Heart left ventricle (tissue), 13 donors: Measurements from ENCODE around the gene TCL1A.

Experiments
- POLR2A ChIP-seq, 2 donors: fragments of 450-650 bp; IDR thresholded peaks; one replicate each; pipeline ENCODE4 v1.6.1; 2017; ENCODE audit warnings: antibody characterized with exemption in 2 of 2, mild to moderate bottlenecking in 2 of 2, moderate library complexity in 2 of 2
- TF ChIP-seq, protein P1 (sequence below), 12 donors: fragments of 200-600 bp; sonication (generic) in 4 of 12; IDR thresholded peaks; one replicate each; pipeline versions ENCODE4 v1.5.0 to v1.8.0; 2018 to 2022; ENCODE audit warnings: antibody characterized with exemption in 12 of 12, mild to moderate bottlenecking in 5 of 12
- donor health status: ischemic (EF 13 %, LVEDD 7.1; RV severe dilation, severe dysfunction).
- donor health status: DM: no; HTN: yes; CAD: no.
- donor health status: DM: no; HTN: no; CAD: no.
- donor health status: ischemic (EF 25% LVEDD 6.9; RV normal size, moderate dysfunction).
- donor health status: ischemic (EF 25% LVEDD 5.7; RV mildly dilated, moderate dysfunction).
- donor health status: ischemic (EF 35%, LVEDD 5.7; RV mildly dilated, moderate dysfunction).
- donor health status: nonischemic (EF 11% LVEDD 7.7; RV severe dilation, severe dysfunction).
- donor health status: DM: yes; HTN: yes; CAD: no.
- donor health status: PGD.
- donor health status: ischemic (EF 29% LVEDD 5.4; RV normal size, mild dysfunction).
- donor health status: nonischemic (EF 23%, LVEDD 6.1; RV moderate dilation, normal function).

DNA sequence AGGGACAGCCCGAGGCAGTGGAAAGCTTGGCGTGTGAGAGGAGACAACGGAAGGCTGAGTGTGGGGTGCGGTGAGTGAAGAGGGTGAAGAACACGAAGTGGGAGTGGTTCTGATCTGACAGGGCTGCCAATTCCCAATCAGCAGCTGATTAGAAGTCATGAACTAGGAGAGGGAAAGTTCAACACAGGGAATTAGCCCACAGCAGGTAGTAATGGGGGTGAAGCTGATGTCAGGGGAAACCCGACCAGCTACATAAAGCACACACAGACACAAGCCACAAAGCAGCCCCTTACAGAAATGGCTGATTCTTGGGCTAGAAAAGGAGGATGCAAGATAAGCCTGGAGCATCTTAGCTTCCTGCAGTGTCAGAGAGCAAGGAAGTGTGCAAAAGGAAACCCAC lies 47.5 kb upstream of the TCL1A start:
- no peak for TF ChIP-seq POLR2A (IDR thresholded peaks at IDR 0.05)
- TF ChIP-seq, protein P1, sequence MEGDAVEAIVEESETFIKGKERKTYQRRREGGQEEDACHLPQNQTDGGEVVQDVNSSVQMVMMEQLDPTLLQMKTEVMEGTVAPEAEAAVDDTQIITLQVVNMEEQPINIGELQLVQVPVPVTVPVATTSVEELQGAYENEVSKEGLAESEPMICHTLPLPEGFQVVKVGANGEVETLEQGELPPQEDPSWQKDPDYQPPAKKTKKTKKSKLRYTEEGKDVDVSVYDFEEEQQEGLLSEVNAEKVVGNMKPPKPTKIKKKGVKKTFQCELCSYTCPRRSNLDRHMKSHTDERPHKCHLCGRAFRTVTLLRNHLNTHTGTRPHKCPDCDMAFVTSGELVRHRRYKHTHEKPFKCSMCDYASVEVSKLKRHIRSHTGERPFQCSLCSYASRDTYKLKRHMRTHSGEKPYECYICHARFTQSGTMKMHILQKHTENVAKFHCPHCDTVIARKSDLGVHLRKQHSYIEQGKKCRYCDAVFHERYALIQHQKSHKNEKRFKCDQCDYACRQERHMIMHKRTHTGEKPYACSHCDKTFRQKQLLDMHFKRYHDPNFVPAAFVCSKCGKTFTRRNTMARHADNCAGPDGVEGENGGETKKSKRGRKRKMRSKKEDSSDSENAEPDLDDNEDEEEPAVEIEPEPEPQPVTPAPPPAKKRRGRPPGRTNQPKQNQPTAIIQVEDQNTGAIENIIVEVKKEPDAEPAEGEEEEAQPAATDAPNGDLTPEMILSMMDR (IDR thresholded peaks at IDR 0.05), result no peak
